Measurements from ENCODE around the gene G3BP2. TPM values are rescaled to one million over a fixed set of nuclear protein-coding genes. Genes with fewer than 3 reads are reported as not detected.

The G3BP2 gene
- total and polyA plus RNA-seq, 10 of the 15 experiments (the other 5 are each of a cell fraction or from before 2014, with no cell fraction given): 22.2 to 176 (median 102) TPM

GRCh38 chr4:75659512-75660031 lies 13.6 kb downstream of the G3BP2 start:
- intact Hi-C loops (cut with micrococcal nuclease; ENCODE audit: unreplicated experiment): no loop called here
- Histone ChIP-seq H4K20me1 (ENCODE audit: control insufficient read depth, insufficient read depth) (no peaks in the 10 kb centered on the region; the same call in 1 of the 2 replicates), H2AFZ (ENCODE audit: control insufficient read depth, low read depth, low read length) (no peak overlapping the region), H3K79me2 (ENCODE audit: control insufficient read depth, insufficient read depth, low read length) (peaks cover 50% of the 10 kb centered on the region), H3K27ac (ENCODE audit: control insufficient read depth, insufficient read depth) (no peak overlapping the region), H3K27me3 (replicated peaks in 1 of 2; ENCODE audit: control insufficient read depth in 2 of 2, insufficient read depth in 2 of 2, low read length in 1 of 2) (no peaks in the 10 kb centered on the region), H3K4me3 (no peak overlapping the region), H3K4me2 (ENCODE audit: control insufficient read depth, insufficient read depth) (no peak overlapping the region), H3K9ac (ENCODE audit: control insufficient read depth, insufficient read depth, low read length) (no peak overlapping the region), H3K9me3 (replicated peaks; ENCODE audit: control insufficient read depth, insufficient read depth, low read length) (no peaks in the 10 kb centered on the region), H3K4me1 (ENCODE audit: control insufficient read depth, insufficient read depth, low read length) (peaks cover 7% of the 10 kb centered on the region; the same call in 1 of the 2 replicates), H3K36me3 (ENCODE audit: control insufficient read depth in 2 of 2, insufficient read depth in 2 of 2, low read length in 1 of 2) (peaks cover 0 to 35% of the 10 kb centered on the region in 2 experiments; a peak in 3 of 4 replicates)
- in situ Hi-C loops (cut with MboI): no loop called here
- FAIRE-seq (no peak), DNase-seq (ENCODE audit: low read depth, low spot score) (no peak), ATAC-seq (no peak)
- CTCF ChIA-PET: interaction anchor here (1.5 to 2.4 kb wide), 4 partner anchors 10 to 64 kb away, joined by 5 to 12 read pairs (median 7); partner anchors contain the start of gene USO1
- SMC1A ChIA-PET (ENCODE audit: uncharacterized antibody, unreplicated experiment): interaction anchor here (0.5 to 1.5 kb wide), 8 partner anchors 9 to 485 kb away, joined by 3 to 4 read pairs (median 4); partner anchors contain the start of gene USO1
- TF ChIP-seq SIX5 (IDR thresholded peaks at IDR 0.05; ENCODE audit: low read depth, low read length, severe bottlenecking): no peak
- RAD21 ChIA-PET (ENCODE audit: unreplicated experiment): interaction anchor here (0.6 to 3.4 kb wide), 4 partner anchors 10 to 64 kb away, joined by 3 to 8 read pairs (median 3); partner anchors contain the start of gene USO1
- BruUV-seq (replicated peaks): no TSS peak
- WGBS (ENCODE audit: insufficient coverage, insufficient replicate concordance, low lambda C conversion rate, missing lambda C conversion rate): 92% methylated on average over 1 of the region's 1 CpG
- POLR2A ChIA-PET: interaction anchor here (0.9 to 1.0 kb wide), 2 partner anchors 12 to 65 kb away, joined by 4 to 5 read pairs; partner anchors contain the start of gene USO1

DNA sequence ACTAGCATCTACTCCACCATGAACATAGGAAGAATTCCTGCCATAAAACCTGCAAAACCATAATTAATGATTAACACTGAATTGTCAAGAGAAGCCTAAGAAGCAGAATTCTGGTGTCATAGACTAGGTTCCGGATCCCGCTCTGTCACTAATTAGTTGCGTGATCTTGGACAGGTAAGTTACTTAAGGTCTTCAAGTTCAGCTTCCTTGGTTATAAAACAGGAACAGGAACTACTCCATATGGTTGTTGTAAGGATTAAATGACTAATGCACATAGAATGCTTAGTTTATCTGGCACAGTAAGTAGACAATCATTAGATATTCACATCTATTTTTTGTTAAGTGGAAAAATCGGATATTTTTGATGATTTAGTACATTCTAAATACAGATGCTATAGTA lies 14.3 kb downstream of the G3BP2 start:
- no peaks in the 10 kb centered on the region for H4K20me1 ChIP-seq (ENCODE audit: control insufficient read depth, insufficient read depth)
- no TSS peak for BruUV-seq (replicated peaks)
- intact Hi-C loops (cut with micrococcal nuclease; ENCODE audit: unreplicated experiment) (no loop called here), in situ Hi-C loops (cut with MboI) (no loop called here)
- FAIRE-seq: no peak
- no peak overlapping the region for H2AFZ ChIP-seq (ENCODE audit: control insufficient read depth, low read depth, low read length)
- ChIA-PET RAD21 (ENCODE audit: unreplicated experiment) (interaction anchor here (0.6 to 3.4 kb wide), 2 partner anchors 11 to 65 kb away, joined by 3 to 8 read pairs; partner anchors contain the start of gene USO1), POLR2A (interaction anchor here (0.9 kb wide), 1 partner anchor 13 kb away, joined by 5 read pairs; no protein-coding TSS in a partner anchor), CTCF (interaction anchor here (1.6 to 2.4 kb wide), 3 partner anchors 9 to 65 kb away, joined by 5 to 8 read pairs (median 6); partner anchors contain the start of gene USO1), SMC1A (ENCODE audit: uncharacterized antibody, unreplicated experiment) (interaction anchor here (0.7 to 1.5 kb wide), 6 partner anchors 9 to 77 kb away, joined by 3 to 4 read pairs (median 4); partner anchors contain the start of gene USO1)
- H3K4me3 ChIP-seq: no peak overlapping the region
- no peak overlapping the region for H3K4me2 ChIP-seq (ENCODE audit: control insufficient read depth, insufficient read depth)
- no peaks in the 10 kb centered on the region for H3K27me3 ChIP-seq (replicated peaks in 1 of 2; ENCODE audit: control insufficient read depth in 2 of 2, insufficient read depth in 2 of 2, low read length in 1 of 2)
- no peak overlapping the region for H3K27ac ChIP-seq (ENCODE audit: control insufficient read depth, insufficient read depth)
- peaks cover 0 to 39% of the 10 kb centered on the region in 2 experiments; a peak in 3 of 4 replicates for H3K36me3 ChIP-seq (ENCODE audit: control insufficient read depth in 2 of 2, insufficient read depth in 2 of 2, low read length in 1 of 2)
- no peak overlapping the region for H3K9ac ChIP-seq (ENCODE audit: control insufficient read depth, insufficient read depth, low read length)
- WGBS (ENCODE audit: insufficient coverage, insufficient replicate concordance, low lambda C conversion rate, missing lambda C conversion rate): 99% methylated on average over 4 of the region's 4 CpGs
- TF ChIP-seq CUX1 (IDR thresholded peaks at IDR 0.05; ENCODE audit: insufficient replicate concordance, low read depth, low read length) (no peak), SPI1 (IDR thresholded peaks at IDR 0.05; ENCODE audit: borderline replicate concordance, insufficient read depth, low read depth, low read length) (peak; percentile 46; the same call in 1 of the 2 replicates), ATF2 (IDR thresholded peaks at IDR 0.05; ENCODE audit: low read length) (no peak), IKZF2 (IDR thresholded peaks at IDR 0.05) (no peak), HDGF (IDR thresholded peaks at IDR 0.05) (no peak), MXI1 (IDR thresholded peaks at IDR 0.05; ENCODE audit: low read depth, low read length) (no peak)
- no peaks in the 10 kb centered on the region for H3K9me3 ChIP-seq (replicated peaks; ENCODE audit: control insufficient read depth, insufficient read depth, low read length)
- DNase-seq (ENCODE audit: low read depth, low spot score): no peak
- H3K4me1 ChIP-seq (ENCODE audit: control insufficient read depth, insufficient read depth, low read length): peaks cover 7% of the 10 kb centered on the region; the same call in 1 of the 2 replicates
- H3K79me2 ChIP-seq (ENCODE audit: control insufficient read depth, insufficient read depth, low read length): peaks cover 44% of the 10 kb centered on the region
- ATAC-seq: no peak
